GM18520 (cell line): Measurements from ENCODE around the gene MAGED4.
"Not testable (repeated sequence)": the region's sequence is repeated elsewhere in the genome, so short reads cannot be mapped to it uniquely, and the experiment has no call there.

Source experiments
- ATAC-seq: cut with Tn5 transposase; IDR thresholded peaks from one replicate; pipeline ENCODE4 v1.9.1; 2021; ENCODE audit not compliant: unreplicated experiment

Gene MAGED4, protein sequence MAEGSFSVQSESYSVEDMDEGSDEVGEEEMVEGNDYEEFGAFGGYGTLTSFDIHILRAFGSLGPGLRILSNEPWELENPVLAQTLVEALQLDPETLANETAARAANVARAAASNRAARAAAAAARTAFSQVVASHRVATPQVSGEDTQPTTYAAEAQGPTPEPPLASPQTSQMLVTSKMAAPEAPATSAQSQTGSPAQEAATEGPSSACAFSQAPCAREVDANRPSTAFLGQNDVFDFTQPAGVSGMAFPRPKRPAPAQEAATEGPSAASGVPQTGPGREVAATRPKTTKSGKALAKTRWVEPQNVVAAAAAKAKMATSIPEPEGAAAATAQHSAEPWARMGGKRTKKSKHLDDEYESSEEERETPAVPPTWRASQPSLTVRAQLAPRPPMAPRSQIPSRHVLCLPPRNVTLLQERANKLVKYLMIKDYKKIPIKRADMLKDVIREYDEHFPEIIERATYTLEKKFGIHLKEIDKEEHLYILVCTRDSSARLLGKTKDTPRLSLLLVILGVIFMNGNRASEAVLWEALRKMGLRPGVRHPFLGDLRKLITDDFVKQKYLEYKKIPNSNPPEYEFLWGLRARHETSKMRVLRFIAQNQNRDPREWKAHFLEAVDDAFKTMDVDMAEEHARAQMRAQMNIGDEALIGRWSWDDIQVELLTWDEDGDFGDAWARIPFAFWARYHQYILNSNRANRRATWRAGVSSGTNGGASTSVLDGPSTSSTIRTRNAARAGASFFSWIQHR

DNA sequence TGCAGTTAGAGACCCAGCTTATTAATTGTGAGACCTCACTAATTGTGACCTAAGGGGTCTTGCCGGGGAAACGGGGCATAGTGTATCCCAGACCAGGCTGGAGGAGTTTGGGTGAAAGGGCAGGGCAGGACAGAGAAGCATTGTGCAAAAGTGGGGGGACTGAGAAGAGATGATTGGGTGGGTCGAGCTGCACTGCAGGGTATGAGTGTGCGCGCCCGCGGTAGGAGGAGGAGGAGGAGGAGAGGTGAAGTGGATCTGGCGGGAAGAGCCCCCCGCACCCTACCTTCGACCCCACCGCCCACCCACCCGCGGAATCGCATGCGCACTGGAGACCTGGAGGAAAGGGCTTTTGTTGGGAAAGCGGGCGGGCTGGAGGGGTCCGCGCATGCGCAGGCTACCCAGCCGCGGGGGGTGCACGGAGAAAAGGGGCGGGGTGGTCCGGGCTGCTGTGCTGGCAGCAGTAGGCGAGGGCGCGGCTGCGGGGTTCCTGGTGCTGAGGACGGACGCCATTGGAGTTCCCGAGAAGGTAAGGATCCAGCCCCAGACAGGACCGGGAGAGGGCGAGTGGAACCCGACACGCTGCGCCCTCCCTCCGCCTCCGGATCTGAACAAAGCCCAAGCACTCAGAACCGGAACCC lies at the start of gene MAGED4:
TSS of gene MAGED4 (plus strand) at position 449 of the 638 bp plus-strand sequence. CDS start 1,035 bp downstream, outside the sequence.
- not testable (repeated sequence) for ATAC-seq

DNA sequence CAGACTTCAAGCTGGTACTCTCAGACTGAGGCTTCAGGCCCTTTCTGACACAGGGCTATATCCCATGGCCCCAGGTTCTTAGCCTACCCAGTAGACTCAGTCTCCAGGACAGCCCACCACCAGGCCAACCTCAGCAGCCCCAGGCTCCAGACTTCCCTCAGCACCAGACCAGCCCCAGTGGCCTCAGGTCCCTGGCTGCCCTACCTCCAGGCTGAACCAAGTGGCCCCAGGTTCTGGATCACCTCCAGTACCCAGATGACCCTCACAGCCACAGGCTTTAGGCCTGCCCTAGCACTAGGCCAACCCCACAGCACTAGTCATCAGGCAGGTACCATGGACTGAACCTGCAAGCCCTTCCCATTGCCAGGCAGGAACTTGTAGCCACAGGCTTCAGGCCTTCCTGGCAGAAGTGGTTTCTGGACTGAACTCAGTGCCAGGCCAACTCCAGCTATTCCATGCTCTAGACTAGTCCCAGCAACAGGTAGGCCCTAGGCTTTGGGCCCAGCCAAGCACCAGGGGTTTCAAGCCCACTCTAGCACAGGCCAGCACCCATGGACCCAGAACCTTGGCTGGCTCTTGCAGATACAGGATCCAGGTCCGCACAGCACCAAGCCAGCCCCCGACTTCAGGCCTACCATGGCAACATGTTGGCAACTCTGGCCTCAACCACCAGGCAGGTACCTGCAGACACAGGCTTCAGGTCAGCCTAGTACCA lies 45.7 kb upstream of the MAGED4 start:
- ATAC-seq: no peak

DNA sequence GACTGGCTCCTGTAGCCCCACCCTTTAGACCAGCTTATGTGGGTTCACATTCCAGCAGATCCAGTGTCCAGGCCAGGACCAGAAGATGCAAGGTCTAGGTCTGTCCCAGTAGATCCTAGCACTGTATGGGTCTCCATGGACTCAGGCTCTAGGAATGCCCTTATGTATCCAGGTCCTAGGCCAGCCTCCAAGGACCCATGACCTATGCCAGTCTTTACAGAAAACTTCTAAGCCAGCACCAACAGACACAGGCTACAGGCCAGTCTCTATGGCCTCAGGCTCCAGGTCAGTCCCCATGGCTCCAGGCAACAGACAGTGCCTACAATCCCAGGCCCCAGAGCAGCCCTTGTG lies 45.2 kb upstream of the MAGED4 start:
- ATAC-seq: no peak

DNA sequence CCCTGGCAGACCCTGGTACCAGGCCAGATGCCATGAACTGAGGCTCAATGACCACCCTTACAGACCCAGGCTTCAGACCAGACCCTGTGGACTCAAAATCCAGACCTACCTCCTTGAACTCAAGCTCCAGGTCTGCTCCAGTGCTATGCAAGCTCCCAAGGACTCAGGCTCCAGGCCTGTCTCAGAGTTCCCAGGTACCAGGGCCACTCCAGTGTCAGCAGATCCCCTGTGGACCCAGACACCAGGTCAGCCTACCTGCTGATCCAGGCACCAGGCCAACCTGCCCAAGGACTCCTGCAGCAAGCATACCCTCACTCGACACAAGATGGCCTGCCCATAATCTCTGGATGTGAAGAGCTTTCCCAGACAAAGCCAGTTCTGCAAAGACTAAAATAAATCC lies 44.7 kb upstream of the MAGED4 start:
- no peak for ATAC-seq

- not testable (repeated sequence) for ATAC-seq
These were observed 34.0 kb upstream of the MAGED4 start for GRCh38 chrX:52150667-52151066.

GRCh38 chrX:52160140-52160539 lies 24.5 kb upstream of the MAGED4 start:
- ATAC-seq: not testable (repeated sequence)

- ATAC-seq: no peak
These were observed 17.8 kb upstream of the MAGED4 start for GRCh38 chrX:52166840-52167239.

- ATAC-seq: not testable (repeated sequence)
These were observed 13.6 kb upstream of the MAGED4 start for GRCh38 chrX:52171055-52171454.

DNA sequence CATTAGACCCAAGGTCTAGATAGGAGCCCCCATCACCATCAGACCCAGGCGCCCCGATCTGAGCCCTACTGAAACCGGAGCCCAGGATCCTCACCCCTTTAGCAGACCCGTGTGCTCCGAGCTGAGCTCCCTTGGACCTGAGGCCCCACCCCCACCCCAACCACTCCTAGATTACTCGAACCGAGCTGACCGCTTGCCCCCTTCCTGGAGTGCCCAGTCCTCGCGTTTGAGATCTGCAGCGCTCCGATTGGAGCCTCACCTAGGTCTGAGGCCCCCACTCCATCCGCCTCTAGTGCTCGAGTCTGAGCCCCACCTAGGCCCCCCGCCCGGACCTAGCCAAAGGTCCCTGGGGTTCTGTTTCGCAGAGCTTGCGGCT lies 378 bp downstream of the MAGED4 start:
- not testable (repeated sequence) for ATAC-seq

GRCh38 chrX:52211405-52211804 lies 26.7 kb downstream of the MAGED4 start:
- not testable (repeated sequence) for ATAC-seq

DNA sequence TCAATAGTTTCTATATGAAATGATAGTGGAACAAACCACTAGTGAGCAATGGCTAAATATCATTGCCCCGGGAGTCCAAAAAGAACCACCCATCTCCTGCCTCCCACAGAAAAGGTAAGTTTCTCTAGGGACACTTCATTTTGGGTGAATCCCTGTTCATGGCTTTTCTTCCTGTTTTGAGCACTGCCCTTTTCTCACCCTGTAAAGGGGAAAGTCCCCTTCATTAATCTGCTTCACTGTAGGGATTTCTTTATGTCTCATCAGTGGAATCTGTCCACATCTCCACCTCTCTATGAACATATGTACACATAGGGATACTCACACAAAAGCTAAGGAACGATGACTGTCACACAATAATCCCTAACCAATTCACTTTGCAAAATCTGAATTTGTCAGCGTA lies 28.6 kb downstream of the MAGED4 start:
- no peak for ATAC-seq

GRCh38 chrX:52216541-52216940 lies 31.9 kb downstream of the MAGED4 start:
- ATAC-seq: no peak

- ATAC-seq: no peak
These were observed 32.9 kb downstream of the MAGED4 start for GRCh38 chrX:52217494-52218160.

GRCh38 chrX:52220936-52221335 lies 36.2 kb downstream of the MAGED4 start:
- no peak for ATAC-seq
